ENCODE results near the gene MID1IP1. TPM values are rescaled to one million over a fixed set of nuclear protein-coding genes. Genes with fewer than 3 reads are reported as not detected.

Gene MID1IP1
- total and polyA plus RNA-seq, 2 donors = 17.4 to 22.3 TPM

DNA sequence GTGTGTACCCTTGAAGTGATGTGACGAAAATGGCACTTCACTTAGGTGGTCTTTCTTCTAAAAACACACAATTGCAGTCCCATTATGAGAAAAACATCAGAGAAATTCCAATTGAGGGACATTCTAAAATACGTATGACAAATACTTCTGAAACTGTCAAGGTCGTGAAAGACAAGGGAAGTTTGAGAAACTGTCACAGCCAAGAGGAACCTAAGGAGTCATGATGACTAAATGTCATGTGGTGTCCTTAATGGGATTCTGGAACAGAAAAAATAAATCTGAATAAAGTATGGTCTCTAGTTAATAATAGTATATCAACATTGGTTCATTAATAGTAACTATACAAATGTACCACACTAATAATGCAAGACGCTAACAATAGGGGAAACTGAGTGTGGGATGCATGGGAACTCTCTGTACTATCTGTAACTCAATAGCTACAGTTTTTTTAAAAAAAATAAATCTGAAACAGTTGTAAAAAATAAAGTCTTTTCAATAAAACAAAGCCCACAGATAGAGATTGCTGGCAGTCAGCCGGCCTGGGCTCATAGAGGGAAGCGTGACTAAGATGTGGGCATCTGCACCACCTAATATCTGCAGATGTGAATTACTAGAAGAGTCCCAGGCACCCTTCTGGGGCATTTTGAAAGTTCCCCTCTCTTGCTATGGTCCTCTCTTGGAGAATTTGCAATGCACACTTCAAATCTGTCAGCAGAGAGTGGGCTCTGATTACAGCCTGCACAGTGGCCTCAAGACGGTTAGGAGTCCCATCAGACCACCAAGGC, 47.6 kb downstream of the MID1IP1 start:
- no peak for DNase-seq (ENCODE audit: low read depth in 6 of 9, low spot score in 9 of 9)
- WGBS = 97% methylated on average over 7 of the region's 7 CpGs
- H3K9me3 ChIP-seq (ENCODE audit: control insufficient read depth in 2 of 2, insufficient read depth in 1 of 2, low read length in 1 of 2) = no peaks in the 10 kb centered on the region

GRCh38 chrX:38850807-38851544, 49.7 kb downstream of the MID1IP1 start:
- no peaks in the 10 kb centered on the region for H3K27me3 ChIP-seq (ENCODE audit: control insufficient read depth in 2 of 2, insufficient read depth in 1 of 2, low read length in 1 of 2)
- 93% methylated on average over 6 of the region's 6 CpGs for WGBS
- H3K9me3 ChIP-seq (ENCODE audit: control insufficient read depth in 2 of 2, insufficient read depth in 1 of 2, low read length in 1 of 2) = no peaks in the 10 kb centered on the region
- DNase-seq (ENCODE audit: low read depth in 6 of 9, low spot score in 9 of 9) = no peak
- no peaks in the 10 kb centered on the region for H3K4me1 ChIP-seq (ENCODE audit: control insufficient read depth in 2 of 2, insufficient read depth in 2 of 2, low read length in 2 of 2)
- no peak overlapping the region for H3K4me3 ChIP-seq (ENCODE audit: low read length in 2 of 2)
- H3K27ac ChIP-seq (ENCODE audit: low read depth in 1 of 2, low read length in 1 of 2) = no peak overlapping the region
- H3K36me3 ChIP-seq (ENCODE audit: control insufficient read depth in 2 of 2, insufficient read depth in 2 of 2, low read length in 1 of 2) = no peaks in the 10 kb centered on the region

More for the DNA sequence above, 47.6 kb downstream of the MID1IP1 start:
- H3K4me1 ChIP-seq (ENCODE audit: control insufficient read depth in 2 of 2, insufficient read depth in 2 of 2, low read length in 2 of 2) = no peaks in the 10 kb centered on the region
- no peaks in the 10 kb centered on the region for H3K36me3 ChIP-seq (ENCODE audit: control insufficient read depth in 2 of 2, insufficient read depth in 2 of 2, low read length in 1 of 2)
- no peak overlapping the region for H3K4me3 ChIP-seq (ENCODE audit: low read length in 2 of 2)
- no peak overlapping the region for H3K27ac ChIP-seq (ENCODE audit: low read depth in 1 of 2, low read length in 1 of 2)
- H3K27me3 ChIP-seq (ENCODE audit: control insufficient read depth in 2 of 2, insufficient read depth in 1 of 2, low read length in 1 of 2) = no peaks in the 10 kb centered on the region

DNA sequence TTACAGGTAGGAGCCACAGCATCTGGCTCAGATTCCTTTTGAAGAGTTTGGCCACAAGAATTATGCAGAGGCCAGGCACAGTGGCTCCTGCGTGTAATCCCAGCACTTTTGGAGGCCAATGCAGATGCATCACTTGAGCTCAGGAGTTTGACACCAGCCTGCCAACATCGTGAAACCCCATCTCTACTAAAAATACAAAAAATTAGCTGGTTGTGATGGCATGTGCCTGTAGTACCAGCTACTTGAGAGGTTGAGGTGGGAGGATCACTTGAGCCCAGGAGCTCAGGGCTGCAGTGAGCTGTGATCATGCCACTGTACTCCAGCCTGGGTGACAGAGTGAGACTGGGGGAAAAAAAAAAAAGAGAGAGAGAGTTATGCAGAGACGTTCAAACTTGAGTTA, 53.0 kb downstream of the MID1IP1 start:
- DNase-seq (ENCODE audit: low read depth in 6 of 9, low spot score in 9 of 9) = no peak
- H3K9me3 ChIP-seq (ENCODE audit: control insufficient read depth in 2 of 2, insufficient read depth in 1 of 2, low read length in 1 of 2) = no peaks in the 10 kb centered on the region
- no peak overlapping the region for H3K4me3 ChIP-seq (ENCODE audit: low read length in 2 of 2)
- no peaks in the 10 kb centered on the region for H3K36me3 ChIP-seq (ENCODE audit: control insufficient read depth in 2 of 2, insufficient read depth in 2 of 2, low read length in 1 of 2)
- H3K4me1 ChIP-seq (ENCODE audit: control insufficient read depth in 2 of 2, insufficient read depth in 2 of 2, low read length in 2 of 2) = no peaks in the 10 kb centered on the region
- 91% methylated on average over 3 of the region's 3 CpGs for WGBS
- H3K27ac ChIP-seq (ENCODE audit: low read depth in 1 of 2, low read length in 1 of 2) = no peak overlapping the region
- H3K27me3 ChIP-seq (ENCODE audit: control insufficient read depth in 2 of 2, insufficient read depth in 1 of 2, low read length in 1 of 2) = no peaks in the 10 kb centered on the region

Other genes starting within 250 kb of the MID1IP1 start
- 6.3 TPM for gene TSPAN7, start 239.9 kb upstream of the MID1IP1 start, total RNA-seq
- gene TSPAN7, start 239.9 kb upstream of the MID1IP1 start, polyA plus RNA-seq = 24.3 TPM